MCF 10A (cell line): ENCODE results near the gene EFNB2. TPM values are rescaled to one million over a fixed set of nuclear protein-coding genes. Genes with fewer than 3 reads are reported as not detected.

ENCODE experiments used
- BruUV-seq: library from RNA; stranded (reverse); fragments of 400-500 nt; replicated peaks from 2 replicates; lab custom pipeline; 2021; lab: Mats Ljungman, UMichigan
- CTCF ChIA-PET: fragments of 300-600 bp; sonication (Branson Sonifier 250); formaldehyde crosslinking; extraction: SDS; loops from one replicate; lab custom pipeline; 2021; ENCODE audit warnings: antibody characterized with exemption, inconsistent platforms; lab: Yijun Ruan, JAX
- POLR2A ChIA-PET: fragments of 300-600, 350-650 bp; sonication (Branson Sonifier 250); formaldehyde crosslinking; extraction: SDS; loops from one replicate; lab custom pipeline; 2020; ENCODE audit warnings: antibody characterized with exemption, inconsistent platforms; lab: Yijun Ruan, JAX
- DNase-seq: peaks from one replicate; pipeline ENCODE4 v3.0.0-alpha.2; 2018; ENCODE audit not compliant: unreplicated experiment
- H3K27ac Mint-ChIP-seq: one replicate; pipeline ENCODE4 v1.8.0; 2022; ENCODE audit warnings: mild to moderate bottlenecking, low read depth, mixed read lengths; ENCODE audit not compliant: unreplicated experiment
- H3K27me3 Mint-ChIP-seq: one replicate; pipeline ENCODE4 v1.8.0; 2022; ENCODE audit warnings: mixed read lengths; ENCODE audit not compliant: insufficient read depth, unreplicated experiment
- H3K36me3 Mint-ChIP-seq: one replicate; pipeline ENCODE4 v1.8.0; 2022; ENCODE audit warnings: mild to moderate bottlenecking, moderate library complexity, mixed read lengths; ENCODE audit not compliant: insufficient read depth, unreplicated experiment
- H3K4me1 Mint-ChIP-seq: one replicate; pipeline ENCODE4 v1.8.0; 2022; ENCODE audit warnings: mixed read lengths; ENCODE audit not compliant: insufficient read depth, unreplicated experiment
- H3K4me3 Mint-ChIP-seq: one replicate; pipeline ENCODE4 v1.8.0; 2022; ENCODE audit warnings: mild to moderate bottlenecking, moderate library complexity, mixed read lengths; ENCODE audit not compliant: unreplicated experiment
- H3K9me3 Mint-ChIP-seq: one replicate; pipeline ENCODE4 v1.8.0; 2022; ENCODE audit warnings: mixed read lengths; ENCODE audit not compliant: unreplicated experiment
- intact Hi-C: fragments of 100-400 bp; cut with micrococcal nuclease; formaldehyde crosslinking; loops from 2 replicates; pipeline ENCODE4 v1.14.1; 2022
- total RNA-seq: library from RNA; stranded (reverse); gene quantifications from 2 replicates; pipeline ENCODE4 v1.2.3, GENCODE V29; 2022
- TF ChIP-seq, protein P1 (sequence below): fragments of 200-600 bp; IDR thresholded peaks from one replicate; pipeline ENCODE4 v1.8.0; 2022; ENCODE audit warnings: antibody characterized with exemption, mild to moderate bottlenecking; ENCODE audit not compliant: unreplicated experiment

The EFNB2 gene
- total RNA-seq, 1 experiment from 2014 or later: 40.4 TPM

GRCh38 chr13:106565127-106565775 is 29.8 kb upstream of the EFNB2 start:
- Mint-ChIP-seq H3K4me3 (peak overlapping the region; percentile 81), H3K27me3 (no peaks in the 10 kb centered on the region), H3K27ac (peak overlapping the region; percentile 32), H3K4me1 (peaks cover 49% of the 10 kb centered on the region), H3K9me3 (no peaks in the 10 kb centered on the region), H3K36me3 (peaks cover 6% of the 10 kb centered on the region)
- no TSS peak for BruUV-seq
- TF ChIP-seq, protein P1, sequence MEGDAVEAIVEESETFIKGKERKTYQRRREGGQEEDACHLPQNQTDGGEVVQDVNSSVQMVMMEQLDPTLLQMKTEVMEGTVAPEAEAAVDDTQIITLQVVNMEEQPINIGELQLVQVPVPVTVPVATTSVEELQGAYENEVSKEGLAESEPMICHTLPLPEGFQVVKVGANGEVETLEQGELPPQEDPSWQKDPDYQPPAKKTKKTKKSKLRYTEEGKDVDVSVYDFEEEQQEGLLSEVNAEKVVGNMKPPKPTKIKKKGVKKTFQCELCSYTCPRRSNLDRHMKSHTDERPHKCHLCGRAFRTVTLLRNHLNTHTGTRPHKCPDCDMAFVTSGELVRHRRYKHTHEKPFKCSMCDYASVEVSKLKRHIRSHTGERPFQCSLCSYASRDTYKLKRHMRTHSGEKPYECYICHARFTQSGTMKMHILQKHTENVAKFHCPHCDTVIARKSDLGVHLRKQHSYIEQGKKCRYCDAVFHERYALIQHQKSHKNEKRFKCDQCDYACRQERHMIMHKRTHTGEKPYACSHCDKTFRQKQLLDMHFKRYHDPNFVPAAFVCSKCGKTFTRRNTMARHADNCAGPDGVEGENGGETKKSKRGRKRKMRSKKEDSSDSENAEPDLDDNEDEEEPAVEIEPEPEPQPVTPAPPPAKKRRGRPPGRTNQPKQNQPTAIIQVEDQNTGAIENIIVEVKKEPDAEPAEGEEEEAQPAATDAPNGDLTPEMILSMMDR: no peak
- CTCF ChIA-PET: interaction anchor here (0.6 to 2.3 kb wide), 9 partner anchors 9 to 556 kb away, joined by 3 to 14 read pairs (median 4); partner anchors contain the start of gene EFNB2
- intact Hi-C loops: loop anchor here (5.0 to 10.0 kb wide), 2 partner anchors 360 to 557 kb away; no protein-coding TSS in a partner anchor
- POLR2A ChIA-PET: interaction anchor here (0.6 to 8.8 kb wide), 8 partner anchors 7 to 353 kb away, joined by 3 to 83 read pairs (median 10); partner anchors contain the start of gene EFNB2
- no peak for DNase-seq

GRCh38 chr13:106562301-106562700 is 26.8 kb upstream of the EFNB2 start:
- TF ChIP-seq, protein P1: no peak
- ChIA-PET POLR2A (interaction anchor here (1.6 to 8.8 kb wide), 3 partner anchors 11 to 58 kb away, joined by 3 to 83 read pairs (median 4); partner anchors contain the start of gene EFNB2), CTCF (interaction anchor here (0.9 to 1.5 kb wide), 3 partner anchors 9 to 564 kb away, joined by 3 to 4 read pairs (median 3); no protein-coding TSS in a partner anchor)
- Mint-ChIP-seq H3K36me3 (peaks cover 29% of the 10 kb centered on the region), H3K9me3 (no peaks in the 10 kb centered on the region), H3K4me1 (peaks cover 46% of the 10 kb centered on the region), H3K27ac (no peak overlapping the region), H3K27me3 (no peaks in the 10 kb centered on the region), H3K4me3 (no peak overlapping the region)
- intact Hi-C loops: loop anchor here (10.0 kb wide), 1 partner anchor 362 kb away; no protein-coding TSS in a partner anchor
- no peak for DNase-seq
- no TSS peak for BruUV-seq

DNA sequence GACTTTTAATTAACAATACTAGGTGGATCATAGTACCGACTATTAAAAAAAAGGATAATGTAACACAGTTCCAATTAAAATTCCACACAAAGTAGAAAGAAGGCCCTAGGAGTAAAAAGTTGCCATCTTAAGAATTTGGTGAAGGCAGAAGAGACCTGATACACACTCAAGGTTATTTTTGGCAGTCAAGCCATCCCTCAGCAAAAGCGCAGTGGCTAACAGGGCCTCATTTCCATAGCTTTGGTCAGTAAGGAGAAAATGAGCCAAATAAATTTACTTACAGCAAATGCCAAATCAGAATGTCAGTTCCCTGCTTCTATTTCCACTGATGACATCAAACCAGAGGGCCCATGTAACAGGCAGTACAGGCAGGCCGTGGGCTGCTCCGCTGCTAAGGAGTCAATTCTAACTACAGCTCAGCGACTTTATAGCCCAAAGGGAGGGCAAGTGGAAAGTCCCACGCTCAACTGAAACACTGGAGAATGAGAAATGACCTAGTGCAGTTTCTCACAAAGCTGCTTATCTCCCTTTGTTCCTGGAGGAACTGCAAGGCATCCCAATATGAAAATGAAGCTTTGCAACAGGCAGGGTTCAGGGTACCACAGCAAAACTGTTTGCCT is 26.2 kb upstream of the EFNB2 start:
- Mint-ChIP-seq H3K4me3 (no peak overlapping the region), H3K27ac (peak overlapping the region; percentile 43), H3K36me3 (peaks cover 30% of the 10 kb centered on the region), H3K27me3 (no peaks in the 10 kb centered on the region), H3K9me3 (no peaks in the 10 kb centered on the region), H3K4me1 (peaks cover 46% of the 10 kb centered on the region)
- TF ChIP-seq, protein P1: no peak
- POLR2A ChIA-PET: interaction anchor here (1.6 to 8.8 kb wide), 3 partner anchors 12 to 58 kb away, joined by 3 to 83 read pairs (median 4); partner anchors contain the start of gene EFNB2
- no TSS peak for BruUV-seq
- CTCF ChIA-PET: interaction anchor here (0.9 to 1.5 kb wide), 2 partner anchors 59 to 565 kb away, joined by 3 to 4 read pairs; no protein-coding TSS in a partner anchor
- DNase-seq: no peak
- intact Hi-C loops: loop anchor here (10.0 kb wide), 1 partner anchor 363 kb away; no protein-coding TSS in a partner anchor

DNA sequence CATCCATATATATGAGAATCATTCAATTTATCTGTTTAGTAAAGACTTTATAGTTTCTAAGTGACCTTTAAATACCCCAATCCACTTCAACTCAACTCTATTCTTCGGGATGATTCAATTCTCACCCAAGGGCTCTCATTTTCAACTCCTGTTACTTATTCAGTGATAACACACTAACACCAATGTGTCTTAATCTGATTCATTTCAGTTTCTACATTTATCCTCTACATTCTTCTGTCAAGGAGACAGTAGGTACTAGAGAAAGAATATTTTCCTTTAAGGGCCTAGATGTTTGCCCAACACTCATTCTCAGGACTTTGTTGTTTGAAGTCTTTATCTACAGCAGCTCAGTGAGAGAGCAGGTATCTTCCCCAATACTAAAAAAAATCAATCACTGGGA is 25.4 kb upstream of the EFNB2 start:
- Mint-ChIP-seq H3K27me3 (no peaks in the 10 kb centered on the region), H3K27ac (peak overlapping the region; percentile 43), H3K9me3 (no peaks in the 10 kb centered on the region), H3K4me3 (no peak overlapping the region), H3K4me1 (peaks cover 43% of the 10 kb centered on the region), H3K36me3 (peaks cover 38% of the 10 kb centered on the region)
- CTCF ChIA-PET: no interaction called here
- intact Hi-C loops: loop anchor here (10.0 kb wide), 1 partner anchor 364 kb away; no protein-coding TSS in a partner anchor
- no peak for DNase-seq
- no TSS peak for BruUV-seq
- TF ChIP-seq, protein P1: no peak
- POLR2A ChIA-PET: interaction anchor here (0.7 kb wide), 1 partner anchor 872 kb away, joined by 3 read pairs; no protein-coding TSS in a partner anchor
